Lower leg skin (tissue), 4 donors: Measurements from ENCODE around the gene UBL5. TPM values are rescaled to one million over a fixed set of nuclear protein-coding genes. Genes with fewer than 3 reads are reported as not detected.

Experiments
- DNase-seq, 2 donors: peaks; one replicate each; pipeline ENCODE4 v3.0.0-alpha.2; 2019; ENCODE audit warnings: low spot score in 2 of 2
- H3K4me3 ChIP-seq: fragments of 200-600 bp; sonication (generic); 2 replicates; pipeline ENCODE4 v1.5.1; 2017; ENCODE audit warnings: mild to moderate bottlenecking, low read depth; ENCODE audit not compliant: poor library complexity, severe bottlenecking
- CTCF ChIP-seq, 3 donors: fragments of 450-650 bp; IDR thresholded peaks; one replicate each; pipeline ENCODE4 v1.5.1; 2016; ENCODE audit warnings: antibody characterized with exemption in 3 of 3, mild to moderate bottlenecking in 3 of 3, moderate library complexity in 2 of 3
- POLR2A ChIP-seq, 2 donors: fragments of 450-650 bp; IDR thresholded peaks; one replicate each; pipeline ENCODE4 v1.6.1; 2016 to 2017; ENCODE audit warnings: antibody characterized with exemption in 2 of 2, mild to moderate bottlenecking in 1 of 2, moderate library complexity in 1 of 2
- WGBS, 2 donors: methylation state at CpG; one replicate each; pipeline ENCODE4 v1.1.5; 2018; 5-methylcytosine and 5-hydroxymethylcytosine counted together
- intact Hi-C: fragments of 100-400 bp; cut with DNase I; formaldehyde crosslinking; loops from one replicate; pipeline ENCODE4 v1.15.0; 2023; ENCODE audit warnings: low total_unique reads
- total RNA-seq, 4 donors: library from RNA; depleted of rRNA; stranded (reverse); fragments of >200 nt; gene quantifications; one replicate each; pipeline ENCODE4 v1.1.0, GENCODE V29; 2016

Gene UBL5
- total RNA-seq, 4 donors from 2014 or later = 339 to 596 (median 390) TPM

- TF ChIP-seq POLR2A (IDR thresholded peaks at IDR 0.05) (no peak), CTCF (IDR thresholded peaks at IDR 0.05) (no peak)
These were observed 28.9 kb downstream of the UBL5 start for GRCh38 chr19:9856609-9857008.

GRCh38 chr19:9857076-9857721 is 29.5 kb downstream of the UBL5 start:
- 88 to 94% methylated on average over 13 of the region's 13 CpGs for WGBS, 2 donors
- intact Hi-C loops = no loop called here
- no peak overlapping the region for H3K4me3 ChIP-seq
- TF ChIP-seq CTCF (IDR thresholded peaks at IDR 0.05) (no peak), POLR2A (IDR thresholded peaks at IDR 0.05) (no peak)
- DNase-seq = no peak

More at GRCh38 chr19:9856609-9857008, 28.9 kb downstream of the UBL5 start:
- DNase-seq = no peak
- 96 to 99% methylated on average over 8 to 9 of the region's 9 CpGs for WGBS, 2 donors
- intact Hi-C loops = no loop called here
- no peak overlapping the region for H3K4me3 ChIP-seq

GRCh38 chr19:9857920-9858746 is 30.4 kb downstream of the UBL5 start:
- 77 to 85% methylated on average over 10 of the region's 10 CpGs for WGBS, 2 donors
- H3K4me3 ChIP-seq = no peak overlapping the region
- no peak for DNase-seq
- intact Hi-C loops = no loop called here
- TF ChIP-seq CTCF (IDR thresholded peaks at IDR 0.05) (no peak), POLR2A (IDR thresholded peaks at IDR 0.05) (no peak)

GRCh38 chr19:9858766-9859165 is 31.0 kb downstream of the UBL5 start:
- H3K4me3 ChIP-seq = no peak overlapping the region
- TF ChIP-seq POLR2A (IDR thresholded peaks at IDR 0.05) = no peak
- no peak for TF ChIP-seq CTCF (IDR thresholded peaks at IDR 0.05)
- DNase-seq = no peak
- intact Hi-C loops = no loop called here

GRCh38 chr19:9860407-9860806 is 32.7 kb downstream of the UBL5 start:
- no peak for DNase-seq
- TF ChIP-seq CTCF (IDR thresholded peaks at IDR 0.05) (no peak), POLR2A (IDR thresholded peaks at IDR 0.05) (no peak)
- WGBS, 2 donors = 76% methylated on average over 8 of the region's 8 CpGs

More at GRCh38 chr19:9860407-9860806, 32.7 kb downstream of the UBL5 start:
- intact Hi-C loops = no loop called here
- H3K4me3 ChIP-seq = no peak overlapping the region
